Mammary epithelial cell (primary cell): ENCODE data around the gene PHRF1.

Experiments used
- EZH2 ChIP-seq: IDR thresholded peaks from 2 replicates; pipeline ENCODE4 v1.6.1; 2012; ENCODE audit warnings: low read length, inconsistent platforms, borderline replicate concordance
- TF ChIP-seq, protein P1 (sequence below), 2 donors: IDR thresholded peaks in 1 of 2; conservative IDR thresholded peaks in 1 of 2; 2 replicates each; pipeline ENCODE4 v1.5.1; 2011 to 2012; ENCODE audit warnings: inconsistent platforms in 2 of 2, low read length in 2 of 2, mild to moderate bottlenecking in 2 of 2, control low read depth in 1 of 2, low read depth in 1 of 2; ENCODE audit not compliant: insufficient read depth in 1 of 2; ENCODE audit errors: extremely low read depth in 1 of 2

DNA sequence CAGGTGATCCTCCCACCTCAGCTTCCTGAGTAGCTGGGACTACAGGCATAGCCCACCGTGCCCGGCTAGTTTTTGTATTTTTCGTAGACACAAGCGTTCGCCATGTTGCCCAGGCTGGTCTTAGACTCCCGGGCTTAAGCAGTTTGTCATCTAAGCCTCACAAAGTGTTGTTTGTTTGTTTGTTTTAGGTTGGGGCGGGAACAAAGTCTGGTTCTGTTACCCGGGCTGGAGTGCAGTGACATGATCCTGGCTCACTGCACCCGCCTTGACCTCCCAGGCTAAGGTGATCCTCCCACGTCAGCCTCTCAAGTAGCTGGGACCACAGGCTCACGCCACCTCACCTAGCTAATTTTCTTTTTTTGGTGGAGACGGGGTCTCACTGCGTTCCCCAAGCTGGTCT, 26.9 kb downstream of the PHRF1 start:
- TF ChIP-seq EZH2 = no peak
- TF ChIP-seq, protein P1, sequence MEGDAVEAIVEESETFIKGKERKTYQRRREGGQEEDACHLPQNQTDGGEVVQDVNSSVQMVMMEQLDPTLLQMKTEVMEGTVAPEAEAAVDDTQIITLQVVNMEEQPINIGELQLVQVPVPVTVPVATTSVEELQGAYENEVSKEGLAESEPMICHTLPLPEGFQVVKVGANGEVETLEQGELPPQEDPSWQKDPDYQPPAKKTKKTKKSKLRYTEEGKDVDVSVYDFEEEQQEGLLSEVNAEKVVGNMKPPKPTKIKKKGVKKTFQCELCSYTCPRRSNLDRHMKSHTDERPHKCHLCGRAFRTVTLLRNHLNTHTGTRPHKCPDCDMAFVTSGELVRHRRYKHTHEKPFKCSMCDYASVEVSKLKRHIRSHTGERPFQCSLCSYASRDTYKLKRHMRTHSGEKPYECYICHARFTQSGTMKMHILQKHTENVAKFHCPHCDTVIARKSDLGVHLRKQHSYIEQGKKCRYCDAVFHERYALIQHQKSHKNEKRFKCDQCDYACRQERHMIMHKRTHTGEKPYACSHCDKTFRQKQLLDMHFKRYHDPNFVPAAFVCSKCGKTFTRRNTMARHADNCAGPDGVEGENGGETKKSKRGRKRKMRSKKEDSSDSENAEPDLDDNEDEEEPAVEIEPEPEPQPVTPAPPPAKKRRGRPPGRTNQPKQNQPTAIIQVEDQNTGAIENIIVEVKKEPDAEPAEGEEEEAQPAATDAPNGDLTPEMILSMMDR (conservative IDR thresholded peaks at IDR 0.05 in 1 of 2, IDR thresholded peaks at IDR 0.05 in 1 of 2; ENCODE audit: extremely low read depth in 1 of 2, insufficient read depth in 1 of 2, low read depth in 1 of 2, low read length in 2 of 2) = no peak
